Loucy (cell line): ENCODE measurements around the gene ILK.

Source experiments
- H2AFZ ChIP-seq: fragments of 200-600 bp; sonication (generic); 2 replicates; pipeline ENCODE4 v1.6.0; 2016; ENCODE audit warnings: antibody characterized with exemption, mild to moderate bottlenecking, low read length, moderate library complexity
- H3F3A ChIP-seq: fragments of 200-600 bp; 2 replicates; pipeline ENCODE4 v1.6.0; 2016; ENCODE audit warnings: antibody characterized with exemption, low read depth, mild to moderate bottlenecking
- H3K27me3 ChIP-seq: fragments of 200-600 bp; sonication (generic); 2 replicates; pipeline ENCODE4 v1.6.1; 2014; ENCODE audit warnings: low read length, mild to moderate bottlenecking; ENCODE audit not compliant: insufficient read depth, poor library complexity, severe bottlenecking
- H3K36me3 ChIP-seq: fragments of 200-600 bp; sonication (generic); 2 replicates; pipeline ENCODE4 v1.6.1; 2016; ENCODE audit warnings: low read length; ENCODE audit not compliant: insufficient read depth
- H3K4me1 ChIP-seq: fragments of 200-600 bp; sonication (generic); 2 replicates; pipeline ENCODE4 v1.5.1; 2014; ENCODE audit warnings: low read length, mild to moderate bottlenecking; ENCODE audit not compliant: insufficient read depth, poor library complexity, severe bottlenecking
- H3K4me2 ChIP-seq: fragments of 200-600 bp; sonication (generic); 2 replicates; pipeline ENCODE4 v1.6.0; 2014; ENCODE audit warnings: antibody characterized with exemption, low read length, low read depth, mild to moderate bottlenecking; ENCODE audit not compliant: poor library complexity, severe bottlenecking
- H3K4me3 ChIP-seq: fragments of 200-600 bp; sonication (generic); 2 replicates; pipeline ENCODE4 v1.5.1; 2014; ENCODE audit warnings: low read length, mild to moderate bottlenecking, mixed read lengths; ENCODE audit not compliant: poor library complexity, severe bottlenecking
- H3K79me2 ChIP-seq: fragments of 200-600 bp; sonication (generic); 2 replicates; pipeline ENCODE4 v1.6.1; 2014; ENCODE audit warnings: low read length; ENCODE audit not compliant: insufficient read depth
- H3K9ac ChIP-seq: fragments of 200-600 bp; sonication (generic); 2 replicates; pipeline ENCODE4 v1.6.0; 2014; ENCODE audit warnings: mild to moderate bottlenecking, low read depth, low read length, moderate library complexity; ENCODE audit not compliant: poor library complexity, severe bottlenecking
- H3K9me2 ChIP-seq: fragments of 200-600 bp; sonication (generic); replicated peaks from 2 replicates; pipeline ENCODE4 v1.6.1; 2016; ENCODE audit warnings: low read depth, low read length, mixed read lengths
- H3K9me3 ChIP-seq: fragments of 200-600 bp; sonication (generic); 2 replicates; pipeline ENCODE4 v1.6.1; 2014; ENCODE audit warnings: mild to moderate bottlenecking, antibody characterized with exemption, low read length, low read depth; ENCODE audit not compliant: insufficient read depth
- H4K20me1 ChIP-seq: fragments of 200-600 bp; sonication (generic); 2 replicates; pipeline ENCODE4 v1.6.0; 2014; ENCODE audit warnings: antibody characterized with exemption, low read length, mild to moderate bottlenecking; ENCODE audit not compliant: insufficient read depth, poor library complexity, severe bottlenecking
- CTCF ChIP-seq: fragments of 200-600 bp; sonication (generic); conservative IDR thresholded peaks from 2 replicates; pipeline ENCODE4 v1.5.1; 2014; ENCODE audit warnings: mild to moderate bottlenecking, antibody characterized with exemption, low read length
- EZH2phosphoT487 ChIP-seq: fragments of 200-600 bp; IDR thresholded peaks from 2 replicates; pipeline ENCODE4 v1.6.1; 2018; ENCODE audit warnings: antibody characterized with exemption, mild to moderate bottlenecking, moderate library complexity, borderline replicate concordance

Gene ILK

GRCh38 chr11:6608726-6609501 lies 5.3 kb downstream of the ILK start:
- H2AFZ ChIP-seq = no peak overlapping the region
- no peak overlapping the region for H3K4me3 ChIP-seq
- H3K4me2 ChIP-seq = no peak overlapping the region
- TF ChIP-seq CTCF (no peak), EZH2phosphoT487 (no peak)
- peaks cover 27% of the 10 kb centered on the region for H4K20me1 ChIP-seq
- H3K36me3 ChIP-seq = peaks cover 34% of the 10 kb centered on the region; the same call in 1 of the 2 replicates
- H3K9me2 ChIP-seq = no peaks in the 10 kb centered on the region
- H3F3A ChIP-seq = peaks cover 12% of the 10 kb centered on the region; the same call in 1 of the 2 replicates
- H3K9ac ChIP-seq = no peak overlapping the region
- H3K4me1 ChIP-seq = peaks cover 55% of the 10 kb centered on the region
- no peaks in the 10 kb centered on the region for H3K27me3 ChIP-seq
- no peaks in the 10 kb centered on the region for H3K9me3 ChIP-seq
- peaks cover 79% of the 10 kb centered on the region for H3K79me2 ChIP-seq

- Histone ChIP-seq H4K20me1 (peaks cover 23% of the 10 kb centered on the region), H3K4me2 (no peak overlapping the region), H3K9me2 (no peaks in the 10 kb centered on the region), H3K79me2 (peaks cover 72% of the 10 kb centered on the region), H3K4me1 (peaks cover 55% of the 10 kb centered on the region), H2AFZ (no peak overlapping the region), H3K4me3 (no peak overlapping the region), H3K27me3 (no peaks in the 10 kb centered on the region), H3K9me3 (no peaks in the 10 kb centered on the region), H3K36me3 (peaks cover 34% of the 10 kb centered on the region; the same call in 1 of the 2 replicates), H3K9ac (no peak overlapping the region), H3F3A (peaks cover 10% of the 10 kb centered on the region; the same call in 1 of the 2 replicates)
- TF ChIP-seq CTCF = no peak
- no peak for TF ChIP-seq EZH2phosphoT487
Measured at GRCh38 chr11:6609502-6610015, 6.0 kb downstream of the ILK start.

- H3K36me3 ChIP-seq = peaks cover 34% of the 10 kb centered on the region; the same call in 1 of the 2 replicates
- no peak overlapping the region for H3K9ac ChIP-seq
- H3K4me1 ChIP-seq = peaks cover 45% of the 10 kb centered on the region
- H3K4me2 ChIP-seq = peak overlapping the region; percentile 96
- no peak overlapping the region for H2AFZ ChIP-seq
- no peaks in the 10 kb centered on the region for H3K9me3 ChIP-seq
- H3K9me2 ChIP-seq = no peaks in the 10 kb centered on the region
- peaks cover 18% of the 10 kb centered on the region for H4K20me1 ChIP-seq
- H3K4me3 ChIP-seq = peak overlapping the region; percentile 80
- H3F3A ChIP-seq = peaks cover 10% of the 10 kb centered on the region; the same call in 1 of the 2 replicates
- H3K27me3 ChIP-seq = no peaks in the 10 kb centered on the region
- H3K79me2 ChIP-seq = peaks cover 62% of the 10 kb centered on the region
- TF ChIP-seq EZH2phosphoT487 (no peak), CTCF (no peak)
Measured at GRCh38 chr11:6610591-6610990, 7.0 kb downstream of the ILK start.
